ENCODE results near the gene KRTAP9-6.
"Not testable (repeated sequence)": the region's sequence is repeated elsewhere in the genome, so short reads cannot be mapped to it uniquely, and the experiment has no call there.

- not testable (repeated sequence) for TF ChIP-seq CTCF, POLR2A (IDR thresholded peaks at IDR 0.05)
Observed at GRCh38 chr17:41275648-41276190, 10.5 kb downstream of the KRTAP9-6 start, which contains the start of gene KRTAP9-7.
